Naive thymus-derived CD4-positive, alpha-beta T cell (primary cell): Measurements from ENCODE around the gene GRIK4. TPM values are rescaled to one million over a fixed set of nuclear protein-coding genes. Genes with fewer than 3 reads are reported as not detected.

ENCODE experiments used
- ATAC-seq: fragments of 150-1000 bp; cut with Tn5 transposase; 2 replicates; pipeline ENCODE4 v1.10.0; 2021; ENCODE audit warnings: mild to moderate bottlenecking, moderate library complexity
- CTCF ChIA-PET: fragments of 350-600 bp; sonication (Branson Sonifier 250); formaldehyde crosslinking; loops from one replicate; lab custom pipeline; 2021; ENCODE audit warnings: antibody characterized with exemption; lab: Charles Lee
- POLR2A ChIA-PET: fragments of 350-600 bp; sonication (Branson Sonifier 250); formaldehyde crosslinking; loops from one replicate; lab custom pipeline; 2021; ENCODE audit warnings: antibody characterized with exemption, inconsistent platforms; lab: Charles Lee
- DNase-seq, 9 donors: peaks; one replicate each; pipeline versions ENCODE4 v3.0.0 to v3.0.0-alpha.2; 2020 to 2022; ENCODE audit warnings: mixed read lengths in 1 of 9
- H3K27ac ChIP-seq: one replicate; pipeline ENCODE4 v1.7.0; 2013; ENCODE audit warnings: mild to moderate bottlenecking, low read depth, low read length, moderate library complexity
- H3K27me3 ChIP-seq, 2 donors: one replicate each; pipeline ENCODE4 v1.7.0; 2013; ENCODE audit warnings: low read length in 2 of 2, mild to moderate bottlenecking in 2 of 2, moderate library complexity in 2 of 2; ENCODE audit not compliant: control insufficient read depth in 2 of 2, insufficient read depth in 2 of 2
- H3K36me3 ChIP-seq, 3 experiments: 1 replicate in 2 of 3; 2 replicates in 1 of 3; pipeline ENCODE4 v1.7.0; 2013; ENCODE audit warnings: low read length in 3 of 3, mild to moderate bottlenecking in 3 of 3, moderate library complexity in 1 of 3; ENCODE audit not compliant: insufficient read depth in 3 of 3, control insufficient read depth in 2 of 3
- H3K4me1 ChIP-seq, 2 donors: one replicate each; pipeline ENCODE4 v1.7.0; 2013; ENCODE audit warnings: low read length in 2 of 2, mild to moderate bottlenecking in 2 of 2, moderate library complexity in 1 of 2; ENCODE audit not compliant: control insufficient read depth in 2 of 2, insufficient read depth in 2 of 2
- H3K4me3 ChIP-seq: 2 replicates; pipeline ENCODE4 v1.7.0; 2013; ENCODE audit warnings: mild to moderate bottlenecking, low read length
- H3K9me3 ChIP-seq, 3 experiments: 1 replicate in 2 of 3; 2 replicates in 1 of 3; pipeline ENCODE4 v1.7.0; 2013; ENCODE audit warnings: low read length in 3 of 3; ENCODE audit not compliant: control insufficient read depth in 2 of 3
- H3K27ac Mint-ChIP-seq, 9 donors: one replicate each; pipeline ENCODE4 v1.8.0; 2020 to 2022; ENCODE audit warnings: mixed read lengths in 9 of 9, mild to moderate bottlenecking in 8 of 9, moderate library complexity in 5 of 9, inconsistent platforms in 2 of 9
- H3K27me3 Mint-ChIP-seq, 5 donors: one replicate each; pipeline ENCODE4 v1.8.0; 2021 to 2022; ENCODE audit warnings: mixed read lengths in 5 of 5, mild to moderate bottlenecking in 1 of 5
- H3K36me3 Mint-ChIP-seq, 5 donors: one replicate each; pipeline ENCODE4 v1.8.0; 2020 to 2022; ENCODE audit warnings: mixed read lengths in 5 of 5, mild to moderate bottlenecking in 3 of 5, inconsistent platforms in 1 of 5
- H3K4me1 Mint-ChIP-seq, 7 donors: one replicate each; pipeline ENCODE4 v1.8.0; 2020 to 2022; ENCODE audit warnings: mixed read lengths in 7 of 7, mild to moderate bottlenecking in 3 of 7, inconsistent platforms in 1 of 7
- H3K4me3 Mint-ChIP-seq, 10 donors: one replicate each; pipeline ENCODE4 v1.8.0; 2020 to 2022; ENCODE audit warnings: mild to moderate bottlenecking in 10 of 10, mixed read lengths in 10 of 10, moderate library complexity in 6 of 10, inconsistent platforms in 2 of 10
- H3K9me3 Mint-ChIP-seq, 11 donors: one replicate each; pipeline ENCODE4 v1.8.0; 2020 to 2022; ENCODE audit warnings: mixed read lengths in 11 of 11, mild to moderate bottlenecking in 4 of 11, inconsistent platforms in 1 of 11, moderate library complexity in 1 of 11
- intact Hi-C, 2 donors: fragments of 100-400 bp; cut with micrococcal nuclease; formaldehyde crosslinking; loops; one replicate each; pipeline ENCODE4 v1.15.1; 2023
- polyA plus RNA-seq, 2 donors: library from polyadenylated mRNA; unstranded; fragments of 300-500 nt; fragmentation: Illumina TruSeq; gene quantifications; one replicate each; pipeline ENCODE4 v1.2.3, GENCODE V29; 2021
- total RNA-seq, 6 experiments: library from RNA in 5 of 6; stranded (reverse) in 5 of 6; gene quantifications; 1 replicate in 5 of 6; 2 replicates in 1 of 6; pipeline ENCODE4 v1.2.3 and lab custom pipeline; 2021 to 2026

GRIK4 gene
- total and polyA plus RNA-seq, 7 experiments from 2014 or later, result 0.93 to 3.8 TPM; not detected in 5

DNA sequence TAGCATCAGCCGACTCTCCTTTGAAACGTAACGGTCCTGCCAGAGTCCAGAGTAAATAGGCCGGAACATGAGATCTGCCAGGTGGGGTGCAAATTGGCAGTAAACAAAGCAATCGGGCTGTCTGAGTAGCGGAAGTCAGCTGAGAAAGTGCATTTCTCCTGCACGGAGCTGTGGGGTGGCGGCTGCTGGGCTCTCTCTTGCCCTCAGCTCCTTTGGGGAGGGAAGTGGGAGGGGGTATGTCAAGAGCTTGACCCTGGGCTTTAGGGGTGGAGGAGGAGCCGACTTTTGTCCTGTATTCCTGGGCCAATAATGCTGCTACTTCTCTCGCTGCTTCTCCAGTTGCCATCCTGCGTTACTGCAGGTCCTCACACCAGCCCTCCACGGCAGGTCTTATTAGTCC, 11.6 kb downstream of the GRIK4 start:
- no peaks in the 10 kb centered on the region for H3K9me3 ChIP-seq
- intact Hi-C loops, result no loop called here
- H3K27ac ChIP-seq, result no peak overlapping the region
- POLR2A ChIA-PET, result interaction anchor here (0.7 kb wide), 1 partner anchor 840 kb away, joined by 3 read pairs; no protein-coding TSS in a partner anchor
- no peaks in the 10 kb centered on the region for H3K4me1 ChIP-seq
- CTCF ChIA-PET, result no interaction called here
- Mint-ChIP-seq H3K4me1 (peaks cover 0 to 2% (median 0%) of the 10 kb centered on the region in 7 donors), H3K9me3 (peaks cover 0 to 2% (median 0%) of the 10 kb centered on the region in 11 donors), H3K4me3 (no peak overlapping the region), H3K36me3 (no peaks in the 10 kb centered on the region), H3K27me3 (peaks cover 6 to 47% (median 13%) of the 10 kb centered on the region in 5 donors), H3K27ac (no peak overlapping the region)
- H3K36me3 ChIP-seq, result no peaks in the 10 kb centered on the region
- no peak overlapping the region for H3K4me3 ChIP-seq
- no peak for ATAC-seq
- H3K27me3 ChIP-seq, result no peaks in the 10 kb centered on the region
- no peak for DNase-seq

GRCh38 chr11:120524536-120525085, 13.1 kb downstream of the GRIK4 start:
- Mint-ChIP-seq H3K4me1 (peaks cover 0 to 2% (median 0%) of the 10 kb centered on the region in 7 donors), H3K27me3 (peaks cover 6 to 53% (median 19%) of the 10 kb centered on the region in 5 donors), H3K4me3 (no peak overlapping the region), H3K27ac (peak overlapping the region in 1 of 9 donors; percentile 51), H3K9me3 (peaks cover 0 to 4% (median 0%) of the 10 kb centered on the region in 11 donors), H3K36me3 (no peaks in the 10 kb centered on the region)
- H3K27me3 ChIP-seq, result no peaks in the 10 kb centered on the region
- ChIA-PET POLR2A (no interaction called here), CTCF (no interaction called here)
- ATAC-seq, result no peak
- no peaks in the 10 kb centered on the region for H3K9me3 ChIP-seq
- no peak overlapping the region for H3K27ac ChIP-seq
- DNase-seq, result no peak
- H3K4me3 ChIP-seq, result no peak overlapping the region
- no peaks in the 10 kb centered on the region for H3K36me3 ChIP-seq
- H3K4me1 ChIP-seq, result no peaks in the 10 kb centered on the region
- intact Hi-C loops, result no loop called here

- ChIA-PET CTCF (no interaction called here), POLR2A (no interaction called here)
- H3K36me3 Mint-ChIP-seq, result no peaks in the 10 kb centered on the region
- ATAC-seq (no peak), DNase-seq (no peak)
- intact Hi-C loops, result no loop called here
- Histone ChIP-seq H3K4me3 (no peak overlapping the region), H3K36me3 (no peaks in the 10 kb centered on the region), H3K27me3 (no peaks in the 10 kb centered on the region), H3K4me1 (no peaks in the 10 kb centered on the region), H3K9me3 (no peaks in the 10 kb centered on the region), H3K27ac (no peak overlapping the region)
- H3K27ac Mint-ChIP-seq, result no peak overlapping the region
- H3K9me3 Mint-ChIP-seq, result peaks cover 0 to 4% (median 0%) of the 10 kb centered on the region in 11 donors
- no peak overlapping the region for H3K4me3 Mint-ChIP-seq
- H3K27me3 Mint-ChIP-seq, result peaks cover 6 to 52% (median 19%) of the 10 kb centered on the region in 5 donors
- peaks cover 0 to 2% (median 0%) of the 10 kb centered on the region in 7 donors for H3K4me1 Mint-ChIP-seq
Observed at GRCh38 chr11:120525261-120526171, 14.0 kb downstream of the GRIK4 start.

- no peaks in the 10 kb centered on the region for H3K4me1 ChIP-seq
- Mint-ChIP-seq H3K27ac (no peak overlapping the region), H3K36me3 (no peaks in the 10 kb centered on the region), H3K4me3 (no peak overlapping the region), H3K9me3 (peaks cover 0 to 4% (median 0%) of the 10 kb centered on the region in 11 donors), H3K27me3 (peaks cover 6 to 53% (median 22%) of the 10 kb centered on the region in 5 donors), H3K4me1 (peaks cover 0 to 2% (median 0%) of the 10 kb centered on the region in 7 donors)
- intact Hi-C loops, result no loop called here
- DNase-seq (no peak), ATAC-seq (no peak)
- POLR2A ChIA-PET, result no interaction called here
- H3K27ac ChIP-seq, result no peak overlapping the region
- CTCF ChIA-PET, result no interaction called here
- H3K36me3 ChIP-seq, result no peaks in the 10 kb centered on the region
- H3K27me3 ChIP-seq, result no peaks in the 10 kb centered on the region
- no peak overlapping the region for H3K4me3 ChIP-seq
- no peaks in the 10 kb centered on the region for H3K9me3 ChIP-seq
Observed at GRCh38 chr11:120526241-120526640, 14.7 kb downstream of the GRIK4 start.

DNA sequence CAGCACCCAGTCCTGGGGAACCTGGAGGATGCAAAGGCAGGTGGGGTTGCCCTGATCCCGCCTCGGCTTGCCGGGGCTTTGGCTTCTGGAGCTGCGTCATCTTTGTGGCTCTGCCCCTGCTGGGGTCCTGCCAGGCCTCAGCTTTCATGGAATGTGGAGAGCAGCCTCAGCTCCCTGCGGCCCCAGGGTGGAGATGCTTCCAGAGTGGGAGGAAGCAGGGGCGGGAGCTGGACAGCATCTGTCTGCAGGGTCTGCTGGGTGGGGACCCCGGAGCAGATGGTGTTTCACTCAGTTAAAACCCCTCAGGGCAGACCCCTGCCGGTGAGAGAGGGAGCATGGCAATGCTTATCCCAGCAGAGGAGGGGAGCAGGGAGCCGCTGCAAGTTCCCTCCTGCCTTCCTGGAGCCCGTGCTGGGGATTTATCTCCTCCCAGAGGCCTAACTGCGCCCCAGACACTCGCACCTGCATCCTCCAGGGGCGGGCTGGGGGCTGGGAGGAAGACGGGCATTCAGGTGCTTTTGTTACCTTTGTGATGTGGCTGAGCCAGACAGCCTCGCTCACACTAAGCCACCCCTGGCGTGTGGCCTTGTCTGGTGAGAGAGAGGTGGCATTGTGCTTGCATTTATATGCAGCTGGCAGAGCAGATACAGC, 15.7 kb downstream of the GRIK4 start:
- DNase-seq (no peak), ATAC-seq (no peak)
- Histone ChIP-seq H3K4me3 (no peak overlapping the region), H3K27ac (no peak overlapping the region), H3K27me3 (no peaks in the 10 kb centered on the region), H3K9me3 (no peaks in the 10 kb centered on the region), H3K4me1 (no peaks in the 10 kb centered on the region), H3K36me3 (no peaks in the 10 kb centered on the region)
- Mint-ChIP-seq H3K9me3 (peaks cover 0 to 4% (median 0%) of the 10 kb centered on the region in 11 donors), H3K27me3 (peaks cover 6 to 51% (median 20%) of the 10 kb centered on the region in 5 donors), H3K36me3 (no peaks in the 10 kb centered on the region), H3K4me3 (no peak overlapping the region), H3K27ac (no peak overlapping the region), H3K4me1 (peaks cover 0 to 2% (median 0%) of the 10 kb centered on the region in 7 donors)
- ChIA-PET POLR2A (no interaction called here), CTCF (no interaction called here)
- intact Hi-C loops, result no loop called here

DNA sequence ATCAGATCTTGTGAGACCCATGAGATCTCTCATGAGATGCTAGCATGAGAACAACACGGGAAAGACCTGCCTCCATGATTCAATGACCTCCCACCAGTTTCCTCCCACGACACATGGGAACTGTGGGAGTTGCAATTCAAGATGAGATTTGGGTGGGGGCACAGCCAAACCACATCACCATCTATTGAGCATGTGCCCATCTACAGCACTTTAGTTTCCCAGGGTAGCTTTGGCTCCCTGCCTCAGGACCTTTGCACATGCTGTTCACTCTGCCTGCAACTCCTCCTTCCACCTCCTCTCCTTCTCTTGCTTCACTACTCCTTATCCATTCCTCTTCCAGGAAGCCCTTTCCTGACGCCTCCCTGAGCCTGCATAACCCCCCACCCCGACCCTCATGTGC, 17.2 kb downstream of the GRIK4 start:
- H3K27ac Mint-ChIP-seq, result no peak overlapping the region
- H3K27me3 Mint-ChIP-seq, result peaks cover 0 to 56% (median 29%) of the 10 kb centered on the region in 5 donors

More for the DNA sequence above, 17.2 kb downstream of the GRIK4 start:
- POLR2A ChIA-PET, result no interaction called here
- no peak for ATAC-seq
- Mint-ChIP-seq H3K4me1 (peaks cover 0 to 2% (median 0%) of the 10 kb centered on the region in 7 donors), H3K4me3 (no peak overlapping the region), H3K9me3 (peaks cover 0 to 4% (median 0%) of the 10 kb centered on the region in 11 donors), H3K36me3 (no peaks in the 10 kb centered on the region)
- H3K4me1 ChIP-seq, result no peaks in the 10 kb centered on the region
- H3K9me3 ChIP-seq, result no peaks in the 10 kb centered on the region
- H3K27me3 ChIP-seq, result no peaks in the 10 kb centered on the region
- DNase-seq, result no peak
- CTCF ChIA-PET, result no interaction called here
- H3K27ac ChIP-seq, result no peak overlapping the region
- no peaks in the 10 kb centered on the region for H3K36me3 ChIP-seq
- no peak overlapping the region for H3K4me3 ChIP-seq
- intact Hi-C loops, result no loop called here
